Stimulated activated CD4-positive, alpha-beta T cell treated with anti-CD3 and anti-CD28 coated beads, Interleukin-1b, Interleukin-23, amount 100 ng/mL, for 24 hours (primary cell): Measurements from ENCODE around the gene APOBEC3F.
"Not testable (repeated sequence)": the region's sequence is repeated elsewhere in the genome, so short reads cannot be mapped to it uniquely, and the experiment has no call there.

Experiments used
- DNase-seq, 4 experiments: peaks; one replicate each; pipeline ENCODE4 v3.0.0-alpha.2; 2020; ENCODE audit warnings: low read depth in 4 of 4, low spot score in 1 of 4

APOBEC3F gene

DNA sequence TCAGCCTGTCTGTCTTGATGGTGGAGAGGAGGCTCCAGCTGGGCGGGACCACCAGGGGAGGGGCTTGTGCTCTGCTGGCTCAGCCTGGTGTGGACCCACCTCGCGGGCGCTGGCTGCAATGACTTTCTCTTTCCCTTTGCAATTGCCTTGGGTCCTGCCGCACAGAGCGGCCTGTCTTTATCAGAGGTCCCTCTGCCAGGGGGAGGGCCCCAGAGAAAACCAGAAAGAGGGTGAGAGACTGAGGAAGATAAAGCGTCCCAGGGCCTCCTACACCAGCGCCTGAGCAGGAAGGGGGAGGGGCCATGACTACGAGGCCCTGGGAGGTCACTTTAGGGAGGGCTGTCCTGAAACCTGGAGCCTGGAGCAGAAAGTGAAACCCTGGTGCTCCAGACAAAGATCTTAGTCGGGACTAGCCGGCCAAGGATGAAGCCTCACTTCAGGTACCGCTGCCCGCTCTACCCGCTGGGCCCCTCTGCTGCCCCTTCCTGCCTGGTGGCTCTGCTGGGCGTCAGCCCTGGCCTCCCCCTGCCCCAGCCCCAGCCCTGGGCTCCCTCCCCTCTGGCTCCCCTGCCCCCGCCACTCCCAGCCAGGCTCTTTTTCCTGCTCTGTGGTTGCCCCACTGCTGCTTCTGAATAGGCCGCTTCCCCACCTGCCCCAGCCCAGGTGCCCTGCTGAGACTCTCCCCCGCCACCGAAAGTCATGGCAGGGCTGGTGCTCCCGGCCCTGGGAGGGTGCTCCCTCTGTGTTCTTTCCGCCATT lies at the start of gene APOBEC3F:
TSS of gene APOBEC3F (plus strand) at position 327 of the 759 bp plus-strand sequence. CDS start at position 424, 97 bp downstream.
- DNase-seq = peak in 3 of 4 experiments; percentile 26 to 34 (median 28)

DNA sequence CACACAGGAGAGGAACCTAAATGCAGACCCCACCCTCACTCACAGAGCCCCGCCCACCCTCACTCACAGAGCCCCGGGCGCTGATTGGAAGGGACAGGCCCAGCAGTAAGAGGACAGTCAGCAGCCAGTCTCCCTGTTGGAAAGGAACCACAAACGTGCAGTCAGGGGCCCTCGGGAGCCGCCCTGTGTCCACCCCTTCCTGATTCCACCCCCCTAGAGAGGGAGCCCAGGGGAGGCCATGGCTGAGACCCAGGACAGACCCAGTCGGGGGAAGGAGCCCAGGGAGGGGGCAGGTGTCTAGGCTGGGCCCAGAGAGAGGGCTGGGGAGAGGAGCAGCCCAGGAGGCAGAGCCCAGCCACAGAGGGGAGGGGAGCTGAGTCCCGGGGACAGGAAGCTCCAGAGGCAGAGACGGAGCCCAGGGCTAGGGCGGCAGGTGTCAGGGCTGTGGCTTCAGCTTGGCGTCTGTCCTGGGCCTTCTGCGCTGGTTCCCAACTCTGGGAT lies 47.7 kb upstream of the APOBEC3F start:
- not testable (repeated sequence) for DNase-seq

DNA sequence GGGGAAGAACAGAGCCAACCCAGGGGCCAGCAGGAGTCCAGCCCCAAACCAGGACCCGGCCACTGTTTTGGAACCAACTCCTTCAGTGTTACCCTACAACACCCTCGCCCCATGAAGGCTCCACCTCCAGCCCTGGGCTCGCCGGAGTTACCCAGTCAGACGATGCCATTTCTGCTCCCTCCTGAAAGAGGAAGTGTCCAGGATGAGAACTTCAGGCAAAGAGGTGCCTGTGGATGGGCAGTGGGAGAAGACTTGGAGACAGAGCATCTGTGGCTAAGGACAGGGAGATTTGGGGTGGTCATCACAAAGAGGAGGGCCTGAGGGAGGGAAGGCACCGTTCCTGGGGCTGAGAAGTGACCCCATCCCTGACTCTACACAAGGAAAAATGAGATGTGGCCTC lies 44.6 kb upstream of the APOBEC3F start:
- no peak for DNase-seq

DNA sequence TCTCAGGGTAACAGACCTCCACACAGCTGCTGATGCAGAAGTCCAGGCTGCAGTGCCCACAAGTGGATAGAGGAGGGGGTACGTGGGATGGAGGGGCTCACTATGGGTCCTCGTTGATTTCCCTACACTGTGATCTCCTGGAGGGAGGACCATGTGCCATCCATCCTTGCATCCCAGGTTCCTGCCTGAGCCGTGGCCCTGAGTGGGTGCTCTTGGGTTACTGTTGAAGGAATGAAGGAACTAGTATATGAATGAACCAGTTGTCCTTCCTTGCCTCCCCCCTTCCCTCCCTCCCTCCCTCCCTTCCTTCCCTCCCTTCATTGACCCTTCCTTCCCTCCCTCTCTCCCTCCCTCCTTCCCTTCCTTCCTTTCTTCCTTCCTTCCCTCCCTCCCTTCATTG lies 43.1 kb upstream of the APOBEC3F start:
- no peak for DNase-seq

DNA sequence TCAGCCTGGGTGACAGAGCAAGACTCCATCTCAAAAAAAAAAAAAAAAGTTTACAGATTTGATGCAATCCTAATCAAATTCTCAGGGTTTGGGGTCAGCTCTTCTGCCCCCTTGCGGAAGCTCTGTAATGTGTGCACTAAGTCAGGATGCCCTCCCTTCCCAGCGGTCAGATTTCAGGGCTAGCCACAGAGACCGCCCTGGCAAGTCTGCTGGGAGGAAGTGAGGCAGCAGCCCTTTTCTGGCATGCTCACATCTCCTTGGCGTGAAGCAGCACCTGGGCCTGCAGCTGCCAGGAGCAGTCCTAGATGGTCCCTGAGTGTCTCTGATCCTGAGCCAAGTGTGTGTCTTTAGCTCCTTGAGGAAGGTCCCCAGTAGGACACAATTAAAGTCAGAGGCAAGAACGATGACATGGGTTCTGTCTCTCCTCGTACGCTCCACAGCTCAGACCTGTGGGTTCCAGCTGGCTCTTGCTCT lies 37.5 kb upstream of the APOBEC3F start:
- peak; percentile 40 to 59 (median 45) for DNase-seq

DNA sequence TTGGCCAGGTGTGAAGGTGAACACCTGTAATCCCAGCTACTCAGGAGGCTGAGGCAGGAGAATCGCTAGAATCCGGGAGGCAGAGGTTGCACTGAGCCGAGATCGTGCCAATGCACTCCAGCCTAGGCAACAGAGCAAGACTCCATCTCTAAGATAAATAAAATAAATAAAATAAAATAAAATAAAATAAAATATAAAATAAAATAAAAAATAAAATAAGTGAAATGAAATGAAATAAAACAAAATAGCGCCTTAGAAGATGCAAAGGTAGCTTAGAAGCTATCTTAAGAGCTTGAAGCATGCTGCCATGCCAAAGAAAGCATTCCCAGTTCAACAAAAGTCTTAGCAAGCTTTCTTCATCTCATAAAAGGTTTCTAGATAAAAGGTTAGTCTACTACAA lies 33.5 kb upstream of the APOBEC3F start:
- DNase-seq = no peak

DNA sequence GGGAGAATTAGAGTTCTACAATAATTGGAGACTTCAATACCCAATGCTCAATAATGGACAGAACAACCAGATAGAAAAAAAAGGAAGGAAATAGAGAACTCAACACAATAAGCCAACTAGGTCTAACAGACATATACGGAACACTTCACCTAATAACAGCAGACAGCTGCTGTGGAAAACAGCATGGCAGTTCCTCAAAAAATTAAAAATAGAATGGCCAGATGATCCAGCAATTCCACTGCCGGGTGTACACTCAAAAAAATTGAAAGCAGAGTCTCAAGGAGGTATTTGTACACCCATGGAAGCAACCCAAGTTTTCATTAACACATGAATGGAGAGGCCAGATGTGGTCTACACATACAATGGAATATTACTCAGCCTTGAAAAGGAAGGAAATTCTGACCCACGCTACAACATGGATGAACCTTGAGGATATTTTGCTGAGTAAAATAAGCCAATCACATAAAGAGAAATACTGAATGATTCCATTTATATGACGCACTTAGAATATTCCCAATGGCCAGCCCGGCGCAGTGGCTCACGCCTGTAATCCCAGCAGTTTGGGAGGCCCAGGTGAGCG lies 32.3 kb upstream of the APOBEC3F start:
- DNase-seq = not testable (repeated sequence)

DNA sequence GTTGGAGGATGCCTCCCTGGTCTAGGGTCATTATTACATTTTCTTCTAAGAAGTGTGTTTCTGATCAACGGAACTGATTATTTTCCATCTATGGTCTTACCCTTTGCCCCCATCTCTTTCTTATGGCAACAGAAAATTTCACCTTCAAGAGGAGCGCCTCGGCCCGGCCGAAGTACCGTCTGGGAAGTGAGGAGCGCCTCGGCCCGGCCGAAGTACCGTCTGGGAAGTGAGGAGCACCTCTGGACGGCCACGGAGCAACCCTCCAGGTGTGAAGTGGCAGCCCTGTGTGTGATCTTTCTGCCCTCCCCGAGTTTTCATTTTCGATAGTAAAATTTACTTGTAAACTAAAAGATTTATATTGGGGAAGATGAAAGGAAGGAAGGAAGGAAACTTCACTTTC lies 29.7 kb upstream of the APOBEC3F start:
- DNase-seq = no peak

DNA sequence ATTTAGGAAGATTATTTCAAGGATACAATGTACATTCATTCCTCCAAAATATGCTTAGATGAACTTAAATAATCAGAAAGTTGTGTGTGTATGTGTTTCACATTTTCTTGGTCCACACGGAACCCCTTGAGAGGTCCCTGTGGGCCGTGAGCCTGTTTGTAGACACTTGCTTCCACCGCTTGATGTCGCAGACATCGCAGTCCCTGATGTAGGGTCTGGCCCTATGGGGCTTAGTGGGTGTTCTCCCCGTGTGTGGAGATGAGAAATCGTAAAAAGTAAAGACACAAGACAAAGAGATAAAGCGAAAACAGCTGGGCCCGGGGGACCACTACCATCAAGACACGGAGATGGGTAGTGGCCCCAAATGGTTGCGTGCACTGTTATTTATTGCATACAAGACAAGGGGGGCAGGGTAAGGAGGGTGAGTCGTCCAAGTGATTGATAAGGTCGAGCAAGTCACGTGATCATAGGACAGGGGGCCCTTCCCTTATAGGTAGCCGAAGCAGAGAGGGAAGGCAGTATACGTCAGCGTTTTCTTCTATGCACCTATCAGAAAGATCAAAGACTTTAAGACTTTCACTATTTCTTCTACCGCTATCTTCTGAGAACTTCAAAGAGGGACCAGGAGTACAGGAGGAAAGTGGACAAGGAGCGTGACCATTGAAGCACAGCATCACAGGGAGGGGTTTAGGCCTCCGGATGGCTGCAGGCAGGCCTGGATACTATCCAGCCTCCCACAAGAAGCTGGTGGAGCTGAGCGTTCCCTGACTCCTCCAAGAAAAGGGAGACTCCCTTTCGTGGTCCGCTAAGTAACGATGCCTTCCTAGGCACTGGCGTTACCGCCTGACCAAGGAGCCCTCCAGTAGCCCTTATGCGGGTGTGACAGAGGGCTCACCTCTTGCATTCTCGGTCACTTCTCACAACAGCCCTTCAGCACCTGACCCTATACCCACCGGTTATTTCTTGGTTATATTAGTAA lies 27.8 kb upstream of the APOBEC3F start:
- no peak for DNase-seq

DNA sequence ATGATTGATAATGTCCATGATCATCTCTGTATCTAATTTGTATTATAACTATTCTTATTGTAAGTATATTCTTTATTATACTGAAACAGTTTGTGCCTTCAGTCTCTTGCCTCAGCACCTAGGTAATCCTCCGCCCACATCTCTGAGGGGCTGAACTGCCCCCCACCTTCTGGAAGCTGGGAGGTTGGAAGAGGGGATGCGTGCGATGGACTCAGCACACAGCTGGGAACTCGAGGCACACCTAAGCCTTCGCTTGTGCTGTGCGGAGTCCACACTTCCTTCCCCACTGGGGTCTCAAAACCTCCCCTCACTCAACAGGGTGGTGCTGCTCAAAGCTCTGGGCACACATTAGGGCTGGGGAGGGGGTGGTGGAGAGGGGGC lies 27.1 kb upstream of the APOBEC3F start:
- DNase-seq = not testable (repeated sequence)

DNA sequence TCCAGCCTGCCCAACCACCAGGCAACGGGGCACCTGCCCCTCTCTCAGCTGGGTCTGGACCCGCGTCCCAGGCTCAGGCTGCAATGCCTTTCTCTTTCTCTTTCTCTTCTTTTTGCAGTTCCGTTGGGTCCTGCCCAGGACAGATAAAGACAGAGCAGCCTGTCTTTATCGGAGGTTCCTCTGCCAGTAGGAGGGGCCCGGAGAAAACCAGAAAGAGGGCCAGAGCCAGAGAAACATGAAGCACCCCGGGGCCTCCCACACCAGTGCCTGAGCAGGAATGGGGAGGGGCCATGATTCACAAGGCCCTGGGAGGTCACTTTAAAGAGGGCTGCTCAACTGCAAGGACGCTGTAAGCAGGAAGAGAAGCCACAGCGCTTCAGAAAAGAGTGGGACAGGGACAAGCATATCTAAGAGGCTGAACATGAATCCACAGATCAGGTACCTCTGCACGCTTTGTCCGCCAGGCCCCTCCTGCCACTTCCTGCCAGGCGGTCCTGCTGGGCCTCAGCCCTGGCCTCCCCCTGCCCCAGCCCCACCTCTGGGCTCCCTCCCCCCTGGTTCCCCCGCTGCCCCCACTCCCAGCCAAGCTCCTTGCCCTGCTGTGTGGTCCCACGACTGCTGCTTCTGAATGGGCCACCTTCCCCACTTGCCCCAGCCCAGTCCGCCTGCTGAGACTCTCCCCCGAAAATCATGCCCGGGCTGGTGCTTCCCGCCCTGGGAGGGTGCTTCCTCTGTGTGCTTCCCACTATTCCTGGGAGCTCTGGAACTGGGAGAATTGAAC lies 26.5 kb upstream of the APOBEC3F start, which contains the start of gene APOBEC3C:
TSS of gene APOBEC3C (plus strand) at position 316 of the 781 bp plus-strand sequence. CDS start at position 422, 106 bp downstream.
- DNase-seq = peak; percentile 30 to 70 (median 48)

DNA sequence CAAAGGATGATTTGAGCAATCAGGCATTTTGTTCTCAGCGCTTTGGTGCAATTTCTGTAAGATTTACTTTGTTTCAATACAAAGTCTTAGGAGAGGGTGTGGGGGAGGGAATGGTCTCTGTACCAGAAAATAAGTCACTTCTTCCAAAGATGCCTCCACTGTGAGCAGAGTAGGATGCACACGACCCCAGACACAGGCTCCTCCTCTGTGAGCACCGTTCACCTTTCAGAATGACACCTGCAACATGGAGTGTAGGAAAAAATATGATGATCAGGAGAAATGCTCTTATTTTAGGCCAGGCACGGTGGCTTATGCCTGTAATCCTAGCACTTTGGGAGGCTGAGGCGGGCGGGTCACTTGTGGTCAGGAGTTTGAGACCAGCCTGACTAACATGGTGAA lies 25.9 kb upstream of the APOBEC3F start:
- not testable (repeated sequence) for DNase-seq

DNA sequence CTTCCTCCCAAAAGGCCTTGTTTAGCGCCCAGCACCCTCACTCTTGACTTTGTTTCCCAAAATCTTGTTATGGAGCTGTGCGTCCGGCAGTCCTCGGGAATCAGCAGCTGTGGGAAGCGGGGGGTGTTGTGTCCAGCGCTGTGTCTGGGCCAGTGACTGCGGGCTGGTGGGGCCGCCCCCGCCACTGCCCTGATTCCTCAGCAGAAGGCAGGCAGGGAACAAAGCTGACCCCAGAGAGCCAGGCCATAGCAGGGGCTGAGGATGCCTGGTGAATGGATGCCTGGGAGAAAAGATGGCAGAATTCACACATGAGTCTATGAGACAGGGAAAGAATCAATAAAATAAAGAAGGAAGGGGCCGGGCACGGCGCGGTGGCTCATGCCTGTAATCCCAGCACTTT lies 24.1 kb upstream of the APOBEC3F start:
- DNase-seq = no peak

DNA sequence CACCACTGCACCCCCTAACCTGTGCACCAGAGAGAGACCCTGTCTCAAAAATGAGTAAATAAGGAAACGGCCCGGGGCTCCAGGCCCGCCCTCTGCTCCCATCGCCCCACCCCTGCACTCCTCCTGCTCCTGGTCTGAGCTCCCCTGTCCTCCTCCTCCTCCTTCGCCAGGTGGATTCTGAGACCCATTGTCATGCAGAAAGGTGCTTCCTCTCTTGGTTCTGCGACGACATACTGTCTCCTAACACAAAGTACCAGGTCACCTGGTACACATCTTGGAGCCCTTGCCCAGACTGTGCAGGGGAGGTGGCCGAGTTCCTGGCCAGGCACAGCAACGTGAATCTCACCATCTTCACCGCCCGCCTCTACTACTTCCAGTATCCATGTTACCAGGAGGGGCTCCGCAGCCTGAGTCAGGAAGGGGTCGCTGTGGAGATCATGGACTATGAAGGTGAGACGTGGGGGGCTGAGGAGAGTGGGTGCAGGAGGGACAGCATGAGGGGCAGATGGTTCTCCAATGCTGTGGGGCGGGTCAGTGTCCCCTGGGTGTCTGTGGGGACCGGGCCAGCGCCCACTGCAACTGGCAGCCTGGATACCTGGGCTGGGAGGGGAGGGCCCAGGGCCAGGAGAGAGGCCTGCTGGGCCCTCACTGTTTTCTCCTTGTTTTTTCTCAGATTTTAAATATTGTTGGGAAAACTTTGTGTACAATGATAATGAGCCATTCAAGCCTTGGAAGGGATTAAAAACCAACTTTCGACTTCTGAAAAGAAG lies 22.9 kb upstream of the APOBEC3F start:
- no peak for DNase-seq

DNA sequence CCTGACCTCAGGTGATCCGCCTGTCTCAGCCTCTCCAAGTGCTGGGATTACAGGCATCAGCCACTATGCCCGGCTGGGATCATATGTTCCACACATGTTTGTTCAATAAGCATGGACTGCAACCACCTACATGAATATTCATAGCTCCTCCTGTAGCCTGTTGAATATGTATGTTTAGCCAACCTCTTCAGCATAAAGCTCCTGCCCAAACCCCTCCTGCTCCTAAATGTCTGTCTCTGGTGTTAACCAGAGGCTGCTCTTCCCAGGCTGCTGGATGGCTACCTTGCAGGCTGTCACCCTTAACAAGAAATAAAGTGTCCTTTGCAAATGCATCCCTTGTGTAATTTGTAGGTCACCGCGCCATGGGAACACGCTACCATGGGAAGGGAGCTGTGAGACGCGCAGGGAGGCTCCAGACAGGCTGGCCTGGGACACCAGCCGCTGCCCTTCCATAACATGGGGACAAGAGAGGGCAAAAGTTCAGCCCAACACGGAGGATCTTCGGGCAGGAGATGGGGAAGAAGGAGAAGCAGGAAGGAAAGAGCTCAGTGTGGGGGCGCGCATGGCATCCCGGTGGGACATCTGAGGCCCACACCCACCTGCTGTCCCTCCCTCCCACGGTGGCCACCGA lies 20.5 kb upstream of the APOBEC3F start:
- not testable (repeated sequence) for DNase-seq

DNA sequence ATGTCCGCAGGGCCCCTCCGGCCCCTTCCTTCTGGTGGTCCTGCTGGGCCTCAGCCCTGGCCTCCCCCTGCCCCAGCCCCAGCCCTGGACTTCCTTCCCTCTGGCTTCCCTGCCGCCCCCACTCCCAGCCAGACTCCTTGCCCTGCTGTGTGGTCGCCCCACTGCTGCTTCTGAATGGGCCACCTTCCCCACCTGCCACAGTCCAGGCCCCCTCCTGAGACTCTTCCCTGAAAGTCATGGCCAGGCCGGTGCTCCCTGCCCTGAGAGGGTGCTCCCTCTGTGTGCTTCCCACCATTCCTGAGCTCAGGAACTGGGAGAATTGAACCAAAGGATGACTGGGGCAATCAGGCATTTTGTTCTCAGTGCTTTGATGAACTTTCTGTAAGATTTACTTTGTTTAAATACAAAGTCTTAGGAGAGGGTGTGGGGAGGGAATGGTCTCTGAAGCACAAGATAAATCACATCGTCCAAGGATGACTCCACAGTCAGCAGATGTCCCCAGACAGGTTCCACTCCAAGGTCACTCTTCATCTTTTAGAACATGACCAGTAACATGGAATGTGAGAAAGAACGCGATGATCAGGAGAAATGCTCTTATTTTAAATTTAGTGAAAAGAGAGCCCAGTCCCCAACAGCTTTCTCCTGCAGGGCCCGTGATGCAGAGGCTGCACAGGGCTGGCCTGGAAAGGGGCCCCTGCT lies 19.0 kb upstream of the APOBEC3F start:
- DNase-seq = no peak

DNA sequence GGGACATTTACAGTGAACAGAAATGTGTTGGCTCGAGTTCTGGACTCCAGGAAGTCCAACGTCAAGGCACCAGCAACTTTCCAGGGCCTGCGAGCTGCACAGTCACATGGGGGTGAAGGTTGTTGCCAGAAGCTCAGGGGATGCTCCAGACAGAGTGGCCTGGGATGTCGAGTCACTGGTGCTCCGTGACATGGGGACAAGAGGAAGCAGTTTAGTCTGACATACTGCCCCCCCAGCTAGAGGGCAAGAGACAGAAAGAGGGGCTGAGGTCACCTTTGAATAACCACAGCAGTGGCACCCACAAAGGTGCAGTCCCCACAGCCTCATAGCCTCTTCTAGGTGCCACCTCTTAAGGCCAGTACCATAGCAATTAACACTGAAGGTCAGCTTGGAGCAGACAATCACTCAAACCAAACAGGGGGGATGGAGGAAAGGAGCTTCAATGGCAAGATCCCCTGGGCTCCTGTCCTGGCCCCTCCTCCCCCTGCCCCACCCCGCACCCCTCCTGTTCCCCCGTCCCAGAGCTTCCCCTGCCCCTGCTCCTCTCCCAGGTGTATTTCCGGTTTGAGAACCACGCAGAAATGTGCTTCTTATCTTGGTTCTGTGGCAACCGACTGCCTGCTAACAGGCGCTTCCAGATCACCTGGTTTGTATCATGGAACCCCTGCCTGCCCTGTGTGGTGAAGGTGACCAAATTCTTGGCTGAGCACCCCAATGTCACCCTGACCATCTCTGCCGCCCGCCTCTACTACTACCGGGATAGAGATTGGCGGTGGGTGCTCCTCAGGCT lies 15.9 kb upstream of the APOBEC3F start:
- DNase-seq = no peak
